Forelimb muscle (tissue), 1 donor: Measurements from ENCODE around the gene RAN. TPM values are rescaled to one million over a fixed set of nuclear protein-coding genes. Genes with fewer than 3 reads are reported as not detected.
"Not testable (repeated sequence)": the region's sequence is repeated elsewhere in the genome, so short reads cannot be mapped to it uniquely, and the experiment has no call there.

Source experiments
- DNase-seq: peaks from one replicate; pipeline ENCODE4 v3.0.0-alpha.2; 2013; ENCODE audit warnings: low read depth
- polyA plus RNA-seq: library from polyadenylated mRNA; unstranded; fragments of 120-200 nt; gene quantifications from one replicate; pipeline ENCODE4 v1.2.1, GENCODE V29; 2013; ENCODE audit not compliant: insufficient read length

Gene RAN
- polyA plus RNA-seq, 1 donor: 380 TPM

DNA sequence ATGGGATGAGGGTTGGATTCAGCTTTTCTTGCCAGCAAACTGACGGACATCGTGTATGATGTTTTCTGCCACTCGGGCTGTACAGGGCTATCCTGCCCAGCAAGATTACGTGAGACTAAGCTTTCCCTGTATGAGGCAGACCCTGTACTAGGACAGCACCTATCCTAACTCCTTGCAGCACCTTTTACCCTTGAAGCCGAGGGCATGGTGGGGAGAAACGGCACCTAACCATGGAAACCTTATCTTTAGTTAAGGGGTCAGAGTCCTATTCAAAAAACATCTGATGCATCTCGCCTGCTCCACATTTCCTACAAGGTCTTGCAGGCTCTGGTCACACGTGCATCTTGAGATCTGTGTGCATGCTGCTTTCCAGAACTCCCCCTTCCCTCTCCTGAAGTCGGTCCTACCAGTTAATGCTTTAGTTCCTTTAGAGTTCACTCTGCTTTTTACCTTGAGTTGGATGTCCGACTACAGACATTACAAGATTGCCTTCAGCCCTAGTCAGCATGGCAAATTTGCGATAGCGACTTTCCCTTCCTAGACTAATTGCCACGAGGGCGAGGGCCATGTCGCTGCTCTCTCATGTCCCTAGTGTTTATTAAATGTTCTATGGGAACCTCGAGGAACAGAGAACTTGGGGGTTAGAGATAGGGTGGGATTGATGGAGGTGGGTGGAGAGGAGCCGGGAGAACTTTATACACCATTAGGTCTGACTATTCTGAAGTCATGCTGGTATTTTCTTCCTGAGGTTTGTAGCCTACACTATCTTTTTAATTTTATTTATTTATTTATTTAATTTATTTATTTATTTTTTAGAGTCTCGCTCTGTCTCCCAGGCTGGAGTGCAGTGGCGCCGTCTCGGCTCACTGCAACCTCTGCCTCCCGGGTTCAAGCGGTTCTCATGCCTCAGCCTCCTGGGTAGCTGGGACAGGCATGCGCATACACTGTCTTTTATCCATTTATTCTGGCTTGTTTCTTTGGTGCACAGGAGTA lies 6.6 kb downstream of the RAN start:
- no peak for DNase-seq

DNA sequence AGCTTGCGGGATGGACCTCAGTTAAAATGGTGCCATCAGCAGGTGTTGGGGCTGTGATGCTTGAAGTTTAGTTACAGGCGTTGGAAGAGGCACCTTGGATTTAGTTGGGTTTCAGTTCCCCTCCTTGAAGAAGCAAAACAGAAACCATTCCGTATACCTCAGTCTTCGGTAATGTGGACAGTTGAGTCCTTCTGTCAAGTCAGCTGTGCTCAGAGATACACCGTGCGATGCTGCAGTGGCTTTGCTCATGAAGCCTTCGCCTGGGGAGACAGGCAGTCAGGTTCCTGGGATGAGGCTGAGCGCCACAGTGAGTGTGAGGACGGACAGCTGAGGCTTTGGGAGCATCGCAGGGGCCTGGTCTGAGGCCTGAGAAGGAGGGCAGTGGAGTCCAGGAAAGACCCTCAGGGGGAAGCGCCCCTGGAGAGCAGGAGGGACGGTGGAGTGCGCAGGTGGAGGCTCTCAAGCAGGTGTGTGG lies 7.4 kb downstream of the RAN start:
- no peak for DNase-seq

DNA sequence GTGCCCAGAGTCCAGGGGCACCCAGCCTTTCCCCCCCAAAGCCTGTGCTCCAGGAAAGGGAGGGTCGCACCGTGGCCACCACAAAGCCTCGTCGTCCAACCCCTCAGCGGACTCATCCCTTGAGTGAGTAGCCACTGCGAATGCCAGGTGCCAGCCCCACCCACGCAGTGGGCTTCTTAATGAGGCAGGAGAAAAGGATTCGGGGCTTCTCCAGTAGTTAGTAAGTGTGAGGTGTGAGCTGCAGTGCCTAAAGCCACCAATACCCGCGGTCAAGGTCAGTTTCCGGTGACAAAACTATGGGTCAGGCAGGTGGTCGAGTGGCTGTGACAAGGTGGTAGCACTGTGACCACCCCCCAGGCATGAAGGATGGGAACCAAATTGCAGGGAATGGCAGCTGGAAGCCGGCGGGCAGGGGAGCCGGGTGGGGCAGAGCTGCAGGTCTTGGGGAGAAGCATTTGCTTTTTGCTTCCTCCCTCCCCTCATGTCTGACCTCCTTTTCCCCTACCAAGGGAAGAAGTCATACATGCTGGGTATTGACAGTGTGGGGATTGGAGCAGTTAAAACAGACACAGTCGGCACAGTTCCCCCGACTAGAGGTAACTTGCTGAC lies 8.0 kb downstream of the RAN start:
- no peak for DNase-seq

DNA sequence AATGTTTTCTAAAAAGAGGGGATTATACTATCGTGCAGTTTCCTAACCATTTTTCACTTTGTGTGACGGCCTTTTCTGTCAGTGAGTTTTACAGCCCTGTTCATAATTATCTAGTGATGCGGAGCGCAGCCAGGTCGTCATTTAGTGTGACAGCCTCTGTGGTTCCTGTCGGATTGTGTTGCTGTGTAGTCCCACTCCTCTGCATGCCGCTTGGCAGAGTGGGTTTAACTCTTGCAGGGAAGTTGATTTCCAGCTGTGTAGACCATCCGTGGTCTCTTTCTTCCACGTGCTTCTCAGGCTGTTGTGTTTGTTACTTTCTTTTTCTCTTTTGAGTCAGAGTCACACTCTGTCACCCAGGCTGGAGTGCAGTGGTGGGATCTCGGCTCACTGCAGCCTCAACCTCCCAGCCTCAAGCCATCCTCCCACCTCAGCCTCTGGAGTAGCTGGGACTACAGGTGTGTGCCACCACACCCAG lies 8.6 kb downstream of the RAN start:
- no peak for DNase-seq

DNA sequence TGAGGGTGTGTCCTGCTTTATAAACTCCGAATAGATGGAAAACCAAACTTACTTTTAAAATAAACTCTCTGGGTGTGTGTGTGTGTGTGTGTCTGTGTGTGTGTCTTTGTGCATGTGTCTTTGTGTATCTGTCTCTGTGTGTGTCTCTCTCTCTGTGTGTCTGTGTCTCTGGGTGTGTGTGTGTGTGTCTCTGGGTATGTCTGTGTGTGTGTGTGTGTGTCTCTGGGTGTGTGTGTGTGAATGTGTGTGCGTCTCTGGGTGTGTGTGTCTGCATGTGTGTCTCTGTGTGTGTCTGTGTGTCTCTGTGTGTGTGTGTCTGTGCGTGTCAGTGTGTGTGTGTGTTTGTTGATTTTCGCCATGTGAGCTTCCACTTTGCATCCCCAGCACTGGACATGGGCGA lies 9.2 kb downstream of the RAN start:
- DNase-seq: no peak

DNA sequence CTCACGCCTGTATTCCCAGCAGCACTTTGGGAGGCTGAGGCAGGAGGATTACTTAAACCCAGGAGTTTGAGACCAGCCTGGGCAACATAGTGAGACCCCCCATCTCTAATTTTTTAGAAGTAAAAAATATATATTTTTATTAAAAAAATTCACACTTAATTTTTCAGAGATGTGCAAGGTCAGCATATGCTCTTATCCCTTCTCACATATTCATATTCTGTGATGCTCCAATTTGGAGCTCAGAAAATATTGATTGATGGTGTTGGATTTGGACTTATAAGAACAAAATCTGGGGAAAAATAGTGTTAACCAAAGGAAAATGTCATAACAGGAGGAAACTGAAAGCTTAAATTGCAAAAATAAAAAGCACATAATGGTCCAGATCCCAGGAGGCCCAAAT lies 9.7 kb downstream of the RAN start:
- DNase-seq: no peak

DNA sequence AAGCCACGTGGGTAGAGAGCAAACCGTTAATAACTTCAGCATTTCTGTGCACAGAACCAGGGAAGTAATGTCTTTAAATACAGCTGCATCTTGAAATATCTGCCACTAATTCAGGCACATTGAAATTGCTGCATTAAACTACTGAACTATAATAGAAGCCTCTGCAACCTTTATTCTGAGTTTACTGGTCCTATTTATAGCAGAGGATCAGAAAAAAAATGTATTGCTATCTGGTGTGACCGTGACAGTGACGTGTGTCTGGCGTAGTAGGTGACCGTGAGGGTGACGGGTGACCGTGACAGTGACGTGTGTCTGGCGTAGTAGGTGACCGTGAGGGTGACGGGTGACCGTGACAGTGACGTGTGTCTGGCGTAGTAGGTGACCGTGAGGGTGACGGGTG lies 15.3 kb downstream of the RAN start:
- DNase-seq: not testable (repeated sequence)

DNA sequence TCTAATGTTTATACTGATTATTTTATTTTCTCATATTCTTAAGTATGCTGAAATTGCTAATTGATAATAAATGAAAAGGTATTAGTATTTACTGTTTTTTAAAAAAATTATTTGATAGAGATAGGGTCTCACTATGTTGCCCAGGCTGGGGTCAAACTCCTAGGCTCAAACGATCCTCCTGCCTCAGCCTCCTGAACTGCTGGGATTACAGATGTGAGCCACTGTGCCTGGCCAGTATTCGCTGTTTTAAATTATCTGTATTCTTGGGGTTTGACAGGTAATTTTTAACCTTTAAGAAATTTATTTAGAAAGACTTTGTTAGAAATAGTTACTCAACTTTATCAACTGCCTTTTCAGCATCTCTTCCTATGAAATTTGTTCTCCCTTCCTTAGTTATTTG lies 32.2 kb downstream of the RAN start:
- DNase-seq: no peak

DNA sequence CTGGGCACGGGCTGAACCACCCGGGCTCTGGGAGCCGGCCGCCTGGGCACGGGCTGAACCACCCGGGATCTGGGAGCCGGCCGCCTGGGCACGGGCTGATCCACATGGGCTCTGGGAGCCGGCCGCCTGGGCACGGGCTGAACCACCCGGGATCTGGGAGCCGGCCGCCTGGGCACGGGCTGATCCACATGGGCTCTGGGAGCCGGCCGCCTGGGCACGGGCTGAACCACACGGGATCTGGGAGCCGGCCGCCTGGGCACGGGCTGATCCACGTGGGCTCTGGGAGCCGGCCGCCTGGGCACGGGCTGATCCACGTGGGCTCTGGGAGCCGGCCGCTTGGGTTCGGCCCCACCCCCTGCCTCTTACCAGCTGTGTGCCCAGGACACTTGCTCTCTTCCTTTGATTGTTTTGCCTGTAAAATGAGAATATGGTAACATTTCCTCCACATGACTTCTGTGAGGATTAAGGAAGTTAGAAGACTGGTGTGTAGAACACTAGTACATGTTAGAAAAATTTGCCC lies 33.1 kb downstream of the RAN start:
- not testable (repeated sequence) for DNase-seq

DNA sequence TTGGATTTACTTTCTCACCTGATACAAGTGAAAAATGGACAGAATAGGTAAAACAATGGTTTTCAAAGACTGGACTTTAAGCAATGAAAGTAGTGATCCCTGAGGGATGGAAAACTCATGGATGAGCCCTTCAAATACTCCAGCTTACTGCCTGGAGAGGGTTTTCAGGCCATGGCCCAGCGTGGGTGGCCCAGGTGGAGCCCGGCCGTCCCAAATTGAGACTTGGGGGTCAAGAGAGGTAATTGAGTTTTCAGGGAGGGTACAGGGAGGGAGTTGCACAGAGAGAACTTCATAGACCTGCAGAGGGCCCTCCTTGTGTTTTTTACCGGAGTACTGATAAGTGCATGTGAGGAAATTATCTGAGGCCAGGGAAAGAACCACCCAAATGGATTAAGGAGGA lies 37.2 kb downstream of the RAN start:
- DNase-seq: no peak

DNA sequence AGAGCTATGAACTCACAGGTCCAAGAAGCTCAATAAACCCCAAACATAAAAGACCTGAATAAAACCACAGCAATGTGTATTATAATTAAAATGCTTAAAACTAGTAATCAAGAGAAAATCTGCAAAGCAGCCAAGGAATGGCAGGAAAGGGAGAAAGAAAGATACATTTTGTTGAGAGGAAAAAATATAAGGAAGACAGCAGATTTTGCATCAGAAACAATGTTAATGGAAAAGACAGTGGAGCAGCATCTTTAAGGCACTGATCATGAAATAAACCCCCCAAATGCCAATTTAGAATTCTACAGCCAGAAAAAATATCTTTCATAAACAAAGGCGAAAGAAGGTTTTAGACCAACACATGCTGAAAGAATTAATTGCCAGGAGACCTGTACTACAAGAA lies 39.3 kb downstream of the RAN start:
- DNase-seq: no peak

DNA sequence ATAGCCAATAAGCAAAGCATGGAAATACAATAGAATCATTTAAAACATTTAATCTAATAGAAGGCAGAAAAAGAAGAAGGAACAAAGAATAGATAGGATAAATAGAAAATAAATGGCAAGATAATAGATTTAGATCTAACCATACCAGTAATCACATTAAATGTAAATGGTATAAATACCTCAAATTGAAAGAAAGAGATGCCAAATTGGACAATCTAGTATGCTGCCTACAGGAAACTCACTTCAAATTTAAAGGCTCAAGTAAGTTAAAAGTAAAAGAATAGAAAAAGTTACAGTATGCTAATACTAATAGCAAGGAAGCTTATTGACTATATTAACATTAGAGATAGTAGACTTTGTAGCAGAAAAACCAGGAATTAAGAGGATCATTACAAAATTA lies 40.1 kb downstream of the RAN start:
- no peak for DNase-seq

DNA sequence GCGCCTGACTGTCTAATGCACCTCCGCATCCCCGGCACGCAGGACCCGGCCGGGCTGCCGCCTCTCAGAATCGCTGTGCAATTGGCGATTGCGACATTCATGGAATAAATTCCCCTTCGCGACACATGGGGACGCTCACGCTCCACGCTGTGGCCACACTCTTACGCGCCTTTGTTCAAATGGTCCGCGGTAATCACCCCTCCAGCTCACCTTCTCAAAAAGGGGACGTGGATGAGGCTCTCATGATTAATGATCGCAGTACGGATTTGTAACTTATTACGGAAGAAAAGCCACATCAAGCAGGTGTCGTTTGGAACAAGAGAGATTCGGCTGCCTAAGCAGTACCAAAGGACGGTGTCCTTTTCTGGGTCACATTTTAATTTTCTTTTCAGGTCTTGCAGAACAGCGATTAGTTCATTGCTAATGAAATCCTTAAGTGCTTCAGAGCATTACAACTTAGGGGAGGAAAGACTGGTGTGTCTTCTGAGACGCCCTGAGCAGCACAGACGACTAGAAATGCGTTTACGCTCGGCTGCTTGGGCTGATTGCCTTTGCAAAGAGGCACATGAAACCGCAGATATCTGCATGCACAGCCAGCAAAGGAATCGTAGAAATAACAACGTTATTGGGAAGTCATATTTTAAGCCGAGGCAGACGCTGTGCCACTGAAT lies 44.5 kb downstream of the RAN start:
- DNase-seq: no peak

DNA sequence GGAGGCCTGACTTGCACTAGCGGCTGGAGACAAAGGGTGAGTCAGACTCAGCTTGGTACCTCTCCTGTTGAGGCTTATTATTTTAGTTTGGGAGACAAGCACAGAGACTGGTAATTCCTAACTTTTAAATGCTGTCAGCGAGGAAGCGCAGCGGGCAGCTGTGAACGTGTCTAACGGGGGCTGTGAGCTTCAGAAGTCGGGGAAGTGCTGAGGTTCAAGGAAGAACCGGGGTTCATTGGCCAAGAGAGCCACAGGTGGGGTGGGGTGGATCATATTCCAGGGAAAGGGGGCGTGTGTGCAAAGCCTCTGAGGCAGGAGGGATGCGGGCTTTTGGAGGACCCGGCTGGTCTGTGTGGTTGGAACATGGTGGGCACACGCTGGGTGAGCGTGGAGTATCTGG lies 45.7 kb downstream of the RAN start:
- no peak for DNase-seq

DNA sequence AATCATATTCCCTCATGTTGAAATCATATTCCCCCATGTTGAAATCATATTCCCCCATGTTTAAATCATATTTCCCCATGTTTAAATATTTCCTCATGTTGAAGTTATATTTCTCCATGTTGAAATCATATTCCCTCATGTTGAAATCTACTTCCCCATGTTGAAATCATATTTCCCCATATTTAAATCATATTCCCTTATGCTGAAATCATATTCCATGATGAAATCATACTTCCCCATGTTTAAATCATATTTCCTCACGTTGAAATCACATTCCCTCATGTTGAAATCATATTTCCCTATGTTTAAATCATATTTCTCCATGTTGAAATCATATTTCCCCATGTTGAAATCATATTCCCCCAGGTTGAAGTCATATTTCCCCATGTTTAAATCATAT lies 47.2 kb downstream of the RAN start:
- no peak for DNase-seq

DNA sequence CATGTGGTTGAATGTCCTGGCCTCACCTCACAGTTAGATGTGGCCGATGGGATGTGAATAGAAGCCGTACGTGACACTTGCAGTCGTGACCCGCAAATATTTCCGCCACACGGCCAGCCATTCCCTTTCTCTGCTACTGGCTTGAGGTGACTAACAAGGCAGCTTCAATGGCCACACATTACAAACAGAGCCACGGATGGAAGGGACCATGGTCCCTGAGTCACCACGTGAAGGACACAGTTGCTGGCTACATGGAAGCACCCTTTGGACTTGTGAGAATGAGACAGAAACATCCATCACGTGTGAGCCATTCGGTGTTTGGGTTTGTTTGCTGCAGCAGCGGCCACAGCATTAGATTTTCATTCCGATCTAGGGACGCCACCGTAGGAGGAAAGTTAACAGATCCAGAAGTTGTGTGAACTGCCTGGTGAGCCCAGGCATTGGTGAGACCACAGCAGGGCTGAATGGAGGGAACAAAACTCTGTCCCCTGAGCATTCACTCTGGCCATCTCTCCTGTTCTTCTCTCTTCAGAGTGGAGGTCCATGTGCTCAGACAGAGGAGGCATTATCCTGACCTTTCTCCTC lies 48.3 kb downstream of the RAN start:
- no peak for DNase-seq

DNA sequence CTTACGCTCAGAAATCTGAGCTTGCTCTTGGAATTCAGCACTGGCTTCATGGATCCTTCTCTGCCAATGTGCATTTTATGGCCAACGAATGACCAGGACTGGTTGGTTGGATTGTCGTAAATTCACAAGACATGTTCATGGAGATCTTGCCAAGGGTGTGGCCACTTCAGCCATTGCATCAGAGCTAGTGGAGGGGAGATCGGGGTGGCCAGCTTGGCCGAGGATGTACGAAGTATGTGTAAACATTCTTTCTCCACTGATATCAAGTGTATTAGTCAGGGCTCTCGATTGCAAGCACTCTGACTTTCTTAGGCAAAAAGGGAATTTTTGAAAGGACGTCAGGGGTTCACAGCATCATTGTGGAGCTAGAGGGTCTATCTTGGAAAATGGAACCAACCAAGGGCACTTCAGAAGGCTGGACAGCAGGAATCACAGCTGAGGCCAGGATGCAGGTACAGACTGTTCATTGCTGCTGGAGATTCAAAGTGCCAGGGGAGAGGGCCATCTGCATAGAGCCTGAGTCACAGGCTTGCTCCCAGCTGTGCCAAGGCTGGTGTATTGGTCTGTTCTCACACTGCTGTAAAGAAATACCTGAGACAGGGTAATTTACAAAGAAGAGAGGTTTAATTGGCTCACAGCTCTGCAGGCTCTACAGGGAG lies 49.0 kb downstream of the RAN start:
- DNase-seq: no peak

DNA sequence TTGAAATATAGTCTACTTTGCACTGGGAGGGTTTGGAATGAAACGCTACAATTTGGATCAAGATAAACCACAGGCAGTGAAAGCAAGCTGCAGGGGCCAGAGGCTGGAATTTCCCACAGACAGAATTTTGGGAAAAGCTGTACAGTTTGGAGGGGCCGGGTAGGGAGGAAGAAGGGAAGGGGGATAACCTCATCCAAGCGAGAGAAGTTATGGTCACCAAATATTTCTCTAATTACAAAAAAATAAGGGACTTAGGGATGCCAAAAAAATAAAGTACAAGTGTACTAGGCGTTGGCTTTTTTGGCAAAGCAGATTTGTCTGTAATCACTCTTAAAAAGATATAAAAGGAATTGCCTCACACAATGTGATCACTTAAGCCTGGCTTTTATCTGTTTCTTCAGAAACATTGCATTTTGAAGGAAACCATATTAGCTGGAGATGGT lies 50.7 kb downstream of the RAN start:
- no peak for DNase-seq

DNA sequence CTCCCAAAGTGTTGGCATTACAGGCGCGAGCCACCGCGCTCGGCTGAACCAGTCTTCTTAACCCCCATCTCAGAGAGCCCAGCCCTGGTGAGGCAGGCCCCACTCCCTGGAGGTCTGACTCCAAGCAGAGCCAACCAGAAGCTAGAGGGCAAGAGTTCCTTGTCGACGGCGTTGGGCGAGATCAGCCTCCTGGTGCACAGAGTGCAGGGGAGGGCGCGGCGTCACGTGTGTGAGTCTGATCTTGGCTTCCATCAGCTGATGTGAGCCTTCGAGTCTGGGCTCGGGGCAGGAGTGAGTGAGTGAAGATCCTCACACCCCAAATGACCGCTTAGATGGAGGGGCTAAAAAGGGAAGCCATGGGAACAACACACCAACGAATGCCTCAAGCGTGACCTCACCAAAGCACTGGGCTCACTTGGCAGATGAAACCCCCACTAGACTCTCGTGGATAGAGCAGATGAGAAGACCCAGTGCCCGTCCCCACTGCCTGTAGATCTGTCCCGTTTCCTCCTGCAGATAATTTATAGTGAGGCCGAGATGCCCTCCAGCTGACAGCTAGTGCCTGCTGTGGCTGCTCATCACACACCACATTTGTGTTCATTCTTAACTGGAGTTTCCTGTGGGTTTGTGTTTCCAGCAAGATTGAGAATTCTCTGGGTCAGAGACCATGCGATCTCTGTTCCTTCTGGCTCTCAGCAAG lies 53.2 kb downstream of the RAN start:
- no peak for DNase-seq

DNA sequence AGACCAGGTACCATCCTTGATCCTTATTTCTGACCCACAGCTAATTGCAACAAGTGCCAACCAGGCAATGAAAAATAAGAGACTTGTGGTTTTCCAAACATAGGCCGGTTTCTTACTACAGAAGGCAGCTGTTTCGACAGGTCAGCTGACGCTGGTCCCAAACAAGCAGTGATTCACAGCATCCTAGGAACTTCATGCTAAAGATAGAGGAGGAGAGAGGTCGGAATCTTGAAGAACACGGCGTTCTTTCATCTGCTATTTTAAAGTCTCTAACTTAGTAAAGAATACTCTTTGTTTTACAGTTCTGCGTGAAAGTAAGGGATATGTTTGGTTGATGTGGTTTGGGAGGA lies 53.8 kb downstream of the RAN start:
- no peak for DNase-seq
